HG03469 (cell line): Measurements from ENCODE around the gene LIX1.
"Not testable (repeated sequence)": the region's sequence is repeated elsewhere in the genome, so short reads cannot be mapped to it uniquely, and the experiment has no call there.

ENCODE experiments used
- ATAC-seq: cut with Tn5 transposase; IDR thresholded peaks from one replicate; pipeline ENCODE4 v1.9.1; 2021; ENCODE audit warnings: mild to moderate bottlenecking, moderate library complexity, moderate number of reproducible peaks; ENCODE audit not compliant: unreplicated experiment

Gene LIX1

GRCh38 chr5:97142521-97143254 lies at the start of gene LIX1:
LIX1 (minus strand) TSS chr5:97142611; CDS start chr5:97142576, 35 bp downstream.
- ATAC-seq, result peak; percentile 76

- ATAC-seq, result no peak
These were observed 49.5 kb upstream of the LIX1 start for GRCh38 chr5:97191893-97192292.

- ATAC-seq, result not testable (repeated sequence)
These were observed 47.1 kb upstream of the LIX1 start for GRCh38 chr5:97189523-97189922.

GRCh38 chr5:97183930-97184213 lies 41.5 kb upstream of the LIX1 start:
- no peak for ATAC-seq

GRCh38 chr5:97183100-97183929 lies 40.9 kb upstream of the LIX1 start, which contains the start of gene RIOK2:
RIOK2 (minus strand) TSS chr5:97183247; CDS start chr5:97183191, 56 bp downstream.
- ATAC-seq, result peak; percentile 89

- ATAC-seq, result no peak
These were observed 40.2 kb upstream of the LIX1 start for GRCh38 chr5:97182571-97183099.

- ATAC-seq, result no peak
These were observed 39.6 kb upstream of the LIX1 start for GRCh38 chr5:97181856-97182545.

- not testable (repeated sequence) for ATAC-seq
These were observed 37.0 kb upstream of the LIX1 start for GRCh38 chr5:97179457-97179856.

GRCh38 chr5:97172227-97172626 lies 29.8 kb upstream of the LIX1 start:
- no peak for ATAC-seq

GRCh38 chr5:97171703-97172102 lies 29.3 kb upstream of the LIX1 start:
- ATAC-seq, result no peak

- peak; percentile 64 for ATAC-seq
These were observed 25.0 kb upstream of the LIX1 start for GRCh38 chr5:97167435-97167834.

- no peak for ATAC-seq
These were observed 23.3 kb upstream of the LIX1 start for GRCh38 chr5:97165726-97166125.

- no peak for ATAC-seq
These were observed 22.4 kb upstream of the LIX1 start for GRCh38 chr5:97164846-97165245.

- ATAC-seq, result no peak
These were observed 21.4 kb upstream of the LIX1 start for GRCh38 chr5:97163790-97164285.

- no peak for ATAC-seq
These were observed 21.0 kb upstream of the LIX1 start for GRCh38 chr5:97163360-97163764.

GRCh38 chr5:97162045-97162444 lies 19.6 kb upstream of the LIX1 start:
- peak; percentile 58 for ATAC-seq

GRCh38 chr5:97157689-97158088 lies 15.3 kb upstream of the LIX1 start:
- ATAC-seq, result no peak

GRCh38 chr5:97151370-97151769 lies 9.0 kb upstream of the LIX1 start:
- ATAC-seq, result no peak

GRCh38 chr5:97150401-97150800 lies 8.0 kb upstream of the LIX1 start:
- no peak for ATAC-seq

GRCh38 chr5:97149709-97150108 lies 7.3 kb upstream of the LIX1 start:
- ATAC-seq, result no peak

GRCh38 chr5:97148288-97148687 lies 5.9 kb upstream of the LIX1 start:
- ATAC-seq, result no peak
